OCI-LY7 (cell line): ENCODE data around the gene KNG1. TPM values are rescaled to one million over a fixed set of nuclear protein-coding genes. Genes with fewer than 3 reads are reported as not detected.

Experiments used
- BruUV-seq: library from RNA; stranded (reverse); fragments of 400-500 nt; replicated peaks from 2 replicates; lab custom pipeline; 2021; lab: Mats Ljungman, UMichigan
- CTCF ChIA-PET: fragments of 300-600 bp; sonication (Branson Sonifier 250); formaldehyde crosslinking; loops from one replicate; lab custom pipeline; 2022; ENCODE audit warnings: antibody characterized with exemption; ENCODE audit not compliant: unreplicated experiment; lab: Charles Lee
- POLR2A ChIA-PET: fragments of 300-600 bp; sonication (Branson Sonifier 250); formaldehyde crosslinking; loops from one replicate; lab custom pipeline; 2022; ENCODE audit warnings: antibody characterized with exemption; lab: Charles Lee
- DNase-seq: peaks from one replicate; pipeline ENCODE4 v3.0.0-alpha.2; 2015; ENCODE audit warnings: low spot score
- H2AFZ ChIP-seq: fragments of 200-600 bp; sonication (generic), shearing (Covaris generic); 2 replicates; pipeline ENCODE4 v1.6.1; 2014; ENCODE audit warnings: mild to moderate bottlenecking, antibody characterized with exemption, low read length, moderate library complexity
- H3K27ac ChIP-seq: fragments of 200-600 bp; sonication (generic); 2 replicates; pipeline ENCODE4 v1.5.1; 2014; ENCODE audit warnings: mixed run types, low read depth, mild to moderate bottlenecking, moderate library complexity, low read length, inconsistent platforms; ENCODE audit not compliant: poor library complexity, severe bottlenecking
- H3K36me3 ChIP-seq: fragments of 200-600 bp; sonication (generic); 2 replicates; pipeline ENCODE4 v1.6.1; 2014; ENCODE audit warnings: mild to moderate bottlenecking, antibody characterized with exemption, low read length, moderate library complexity, mixed read lengths; ENCODE audit not compliant: insufficient read depth
- H3K4me1 ChIP-seq: fragments of 200-600 bp; sonication (generic); 2 replicates; pipeline ENCODE4 v1.5.1; 2014; ENCODE audit warnings: mild to moderate bottlenecking, low read length; ENCODE audit not compliant: insufficient read depth, poor library complexity, severe bottlenecking
- H3K4me2 ChIP-seq: fragments of 200-600 bp; sonication (generic); 2 replicates; pipeline ENCODE4 v1.6.1; 2014; ENCODE audit warnings: mild to moderate bottlenecking, low read length
- H3K4me3 ChIP-seq: fragments of 200-600 bp; sonication (generic); 2 replicates; pipeline ENCODE4 v1.5.1; 2014; ENCODE audit warnings: mild to moderate bottlenecking, low read depth, low read length; ENCODE audit not compliant: poor library complexity, severe bottlenecking
- H3K79me2 ChIP-seq: fragments of 200-600 bp; sonication (generic); 2 replicates; pipeline ENCODE4 v1.6.1; 2016; ENCODE audit warnings: low read depth, mild to moderate bottlenecking, low read length, moderate library complexity, mixed read lengths; ENCODE audit not compliant: insufficient read depth
- H3K9me2 ChIP-seq: fragments of 200-600 bp; sonication (generic); 2 replicates; pipeline ENCODE4 v1.6.1; 2016; ENCODE audit warnings: mild to moderate bottlenecking, low read length, mixed read lengths; ENCODE audit not compliant: insufficient read depth
- H3K9me3 ChIP-seq: fragments of 200-600 bp; sonication (generic); 2 replicates; pipeline ENCODE4 v1.6.1; 2014; ENCODE audit warnings: mild to moderate bottlenecking, mixed run types, low read length, mixed read lengths
- H4K20me1 ChIP-seq: fragments of 200-600 bp; sonication (generic); 2 replicates; pipeline ENCODE4 v1.6.1; 2014; ENCODE audit warnings: mild to moderate bottlenecking, antibody characterized with exemption, low read length, moderate library complexity, mixed read lengths; ENCODE audit not compliant: insufficient read depth
- EZH2phosphoT487 ChIP-seq: fragments of 200-600 bp; sonication (generic); IDR thresholded peaks from 2 replicates; pipeline ENCODE4 v1.6.1; 2018; ENCODE audit warnings: low read depth, borderline replicate concordance, mild to moderate bottlenecking, mixed run types, antibody characterized with exemption, low read length, moderate library complexity, mixed read lengths
- intact Hi-C: fragments of 100-400 bp; cut with micrococcal nuclease; formaldehyde crosslinking; loops from one replicate; pipeline ENCODE4 v1.10.0; 2022; ENCODE audit not compliant: unreplicated experiment
- total RNA-seq, 2 experiments: library from RNA; depleted of rRNA in 1 of 2; stranded (reverse); fragments of >200 nt in 1 of 2; shearing (Covaris generic) in 1 of 2; gene quantifications; 2 replicates each; pipeline ENCODE4 v1.2.3, GENCODE V29; 2014 to 2022
- TF ChIP-seq, protein P1 (sequence below): fragments of 200-600 bp; sonication (generic); conservative IDR thresholded peaks from 2 replicates; pipeline ENCODE4 v1.5.1; 2014; ENCODE audit warnings: mild to moderate bottlenecking, antibody characterized with exemption, low read length, moderate library complexity, mixed read lengths

Gene KNG1
- total RNA-seq, 2 experiments from 2014 or later: not detected

DNA sequence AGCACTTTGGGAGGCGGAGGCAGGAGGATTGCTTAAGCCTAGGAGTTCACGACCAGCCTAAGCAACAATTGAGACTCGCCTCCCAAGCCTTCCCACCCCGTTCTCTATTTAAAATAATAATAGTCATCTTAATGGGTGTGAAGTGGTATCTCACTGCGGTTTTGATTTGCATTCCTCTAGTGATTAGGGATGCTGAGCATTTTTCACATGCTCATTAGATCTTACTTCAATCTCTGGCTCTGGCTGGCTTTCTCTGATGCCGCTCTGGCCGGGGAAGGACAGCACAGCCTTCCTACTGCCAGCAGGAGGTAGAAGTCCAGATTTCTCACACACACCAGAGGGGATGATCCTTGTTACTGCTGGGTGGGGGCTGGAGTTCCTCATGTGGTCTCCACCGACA, 58.8 kb downstream of the KNG1 start:
- no peak for DNase-seq
- no peak overlapping the region for H3K4me2 ChIP-seq
- H3K9me2 ChIP-seq: no peaks in the 10 kb centered on the region
- H2AFZ ChIP-seq: no peak overlapping the region
- H3K79me2 ChIP-seq: no peaks in the 10 kb centered on the region
- H3K4me3 ChIP-seq: no peak overlapping the region
- H3K27ac ChIP-seq: no peak overlapping the region
- no peaks in the 10 kb centered on the region for H3K36me3 ChIP-seq
- peaks cover 30% of the 10 kb centered on the region for H3K4me1 ChIP-seq
- ChIA-PET POLR2A (no interaction called here), CTCF (no interaction called here)
- no peaks in the 10 kb centered on the region for H4K20me1 ChIP-seq
- H3K9me3 ChIP-seq: no peaks in the 10 kb centered on the region
- intact Hi-C loops: no loop called here
- no peak for TF ChIP-seq EZH2phosphoT487
- TF ChIP-seq, protein P1, sequence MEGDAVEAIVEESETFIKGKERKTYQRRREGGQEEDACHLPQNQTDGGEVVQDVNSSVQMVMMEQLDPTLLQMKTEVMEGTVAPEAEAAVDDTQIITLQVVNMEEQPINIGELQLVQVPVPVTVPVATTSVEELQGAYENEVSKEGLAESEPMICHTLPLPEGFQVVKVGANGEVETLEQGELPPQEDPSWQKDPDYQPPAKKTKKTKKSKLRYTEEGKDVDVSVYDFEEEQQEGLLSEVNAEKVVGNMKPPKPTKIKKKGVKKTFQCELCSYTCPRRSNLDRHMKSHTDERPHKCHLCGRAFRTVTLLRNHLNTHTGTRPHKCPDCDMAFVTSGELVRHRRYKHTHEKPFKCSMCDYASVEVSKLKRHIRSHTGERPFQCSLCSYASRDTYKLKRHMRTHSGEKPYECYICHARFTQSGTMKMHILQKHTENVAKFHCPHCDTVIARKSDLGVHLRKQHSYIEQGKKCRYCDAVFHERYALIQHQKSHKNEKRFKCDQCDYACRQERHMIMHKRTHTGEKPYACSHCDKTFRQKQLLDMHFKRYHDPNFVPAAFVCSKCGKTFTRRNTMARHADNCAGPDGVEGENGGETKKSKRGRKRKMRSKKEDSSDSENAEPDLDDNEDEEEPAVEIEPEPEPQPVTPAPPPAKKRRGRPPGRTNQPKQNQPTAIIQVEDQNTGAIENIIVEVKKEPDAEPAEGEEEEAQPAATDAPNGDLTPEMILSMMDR: no peak
- BruUV-seq: no TSS peak

DNA sequence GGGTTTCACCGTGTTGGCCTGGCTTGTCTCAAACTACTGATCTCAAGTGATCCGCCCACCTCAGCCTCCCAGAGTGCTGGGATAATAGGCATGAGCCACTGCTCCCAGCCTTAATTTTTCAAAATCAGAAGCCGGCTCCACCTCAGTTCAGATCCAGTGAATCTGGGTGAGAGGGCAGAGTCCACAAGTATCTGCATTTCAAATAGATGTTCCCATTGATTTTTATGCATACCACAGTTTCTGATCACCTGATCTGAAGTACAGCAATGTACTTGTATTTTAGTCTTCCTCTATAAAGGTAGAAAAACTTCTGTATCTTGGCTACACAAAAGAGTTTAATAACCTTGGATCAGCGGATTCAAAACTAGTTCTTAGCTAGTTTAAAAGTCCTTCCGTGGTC, 62.0 kb downstream of the KNG1 start:
- POLR2A ChIA-PET: interaction anchor here (0.6 to 1.4 kb wide), 2 partner anchors 162 to 189 kb away, joined by 3 to 5 read pairs; no protein-coding TSS in a partner anchor
- Histone ChIP-seq H3K27ac (no peak overlapping the region), H3K4me1 (peaks cover 15% of the 10 kb centered on the region), H3K4me2 (no peak overlapping the region), H4K20me1 (peaks cover 5% of the 10 kb centered on the region), H3K9me3 (no peaks in the 10 kb centered on the region), H3K79me2 (peaks cover 21% of the 10 kb centered on the region), H2AFZ (no peak overlapping the region), H3K4me3 (no peak overlapping the region), H3K36me3 (peaks cover 8% of the 10 kb centered on the region), H3K9me2 (no peaks in the 10 kb centered on the region)
- no TSS peak for BruUV-seq
- TF ChIP-seq, protein P1: no peak
- no peak for TF ChIP-seq EZH2phosphoT487
- no peak for DNase-seq
- intact Hi-C loops: no loop called here
- CTCF ChIA-PET: no interaction called here

DNA sequence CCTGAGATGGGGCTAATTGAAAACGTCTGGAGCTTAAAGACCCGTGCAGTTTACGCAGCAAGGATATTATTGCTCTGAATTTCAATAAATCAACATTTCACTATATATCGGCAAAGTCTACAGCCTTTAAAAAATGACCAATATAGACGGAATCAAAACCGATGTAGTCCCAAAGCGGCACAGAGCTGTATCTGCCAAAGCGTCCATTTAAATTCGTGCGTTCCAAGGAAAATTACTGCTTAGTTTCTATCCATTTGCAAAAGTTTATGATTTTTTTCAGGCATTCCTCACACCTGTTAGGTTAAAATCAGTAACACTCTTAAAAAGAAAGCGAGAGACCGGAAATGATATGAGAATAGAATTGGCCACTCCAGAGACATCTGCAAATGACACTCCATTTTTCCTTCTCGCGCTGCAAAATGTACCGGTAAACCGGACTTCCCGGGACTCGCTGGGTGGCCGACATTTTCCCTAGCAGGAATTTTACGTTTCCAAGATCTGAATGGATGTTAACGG, 65.4 kb downstream of the KNG1 start:
- TF ChIP-seq, protein P1: no peak
- TF ChIP-seq EZH2phosphoT487: no peak
- Histone ChIP-seq H3K9me3 (no peaks in the 10 kb centered on the region), H3K9me2 (no peaks in the 10 kb centered on the region), H2AFZ (peak overlapping the region; percentile 90), H3K4me2 (peak overlapping the region; percentile 98), H4K20me1 (peaks cover 39% of the 10 kb centered on the region), H3K4me1 (peaks cover 37% of the 10 kb centered on the region), H3K4me3 (peak overlapping the region; percentile 98), H3K36me3 (peaks cover 42% of the 10 kb centered on the region), H3K27ac (peak overlapping the region; percentile 99), H3K79me2 (peaks cover 55% of the 10 kb centered on the region)
- peak; percentile 70 for DNase-seq
- ChIA-PET CTCF (no interaction called here), POLR2A (interaction anchor here (0.7 to 5.3 kb wide), 16 partner anchors 10 to 263 kb away, joined by 3 to 47 read pairs (median 4); partner anchors contain the start of genes DNAJB11 and RFC4)
- TSS peak; percentile 98 for BruUV-seq
- intact Hi-C loops: loop anchor here (2.0 kb wide), 2 partner anchors 212 to 846 kb away; partner anchors contain the start of gene DNAJB11
